22Rv1 (cell line): Measurements from ENCODE around the gene IL32.
"Not testable (repeated sequence)": the region's sequence is repeated elsewhere in the genome, so short reads cannot be mapped to it uniquely, and the experiment has no call there.

Experiments used
- H3K27ac ChIP-seq: fragments of 450-650 bp; 2 replicates; pipeline ENCODE4 v1.5.1; 2017
- CTCF ChIP-seq: fragments of 450-650 bp; IDR thresholded peaks from 2 replicates; pipeline ENCODE4 v1.5.1; 2017; ENCODE audit warnings: mild to moderate bottlenecking
- ZFX ChIP-seq: fragments of 450-650 bp; IDR thresholded peaks from 2 replicates; pipeline ENCODE4 v1.6.1; 2017; ENCODE audit warnings: antibody characterized with exemption, borderline replicate concordance

IL32 gene

GRCh38 chr16:3049921-3050481 is 15.4 kb upstream of the IL32 start:
- no peak overlapping the region for H3K27ac ChIP-seq
- TF ChIP-seq ZFX (no peak), CTCF (no peak)

- H3K27ac ChIP-seq, result no peak overlapping the region
- TF ChIP-seq CTCF (no peak), ZFX (no peak)
These were observed 15.0 kb upstream of the IL32 start for GRCh38 chr16:3050487-3050886.

GRCh38 chr16:3051009-3051408 is 14.4 kb upstream of the IL32 start:
- H3K27ac ChIP-seq, result no peak overlapping the region

GRCh38 chr16:3051494-3051893 is 13.9 kb upstream of the IL32 start:
- H3K27ac ChIP-seq, result no peak overlapping the region
- no peak for TF ChIP-seq CTCF
- no peak for TF ChIP-seq ZFX

More at GRCh38 chr16:3051009-3051408, 14.4 kb upstream of the IL32 start:
- TF ChIP-seq ZFX (no peak), CTCF (no peak)

- not testable (repeated sequence) for H3K27ac ChIP-seq
These were observed 12.7 kb upstream of the IL32 start for GRCh38 chr16:3052571-3053329.

- H3K27ac ChIP-seq, result not testable (repeated sequence)
These were observed 12.1 kb upstream of the IL32 start for GRCh38 chr16:3053330-3053710.

GRCh38 chr16:3054965-3055733 is 10.3 kb upstream of the IL32 start:
- no peak overlapping the region for H3K27ac ChIP-seq
- no peak for TF ChIP-seq CTCF
- no peak for TF ChIP-seq ZFX

GRCh38 chr16:3055734-3056115 is 9.7 kb upstream of the IL32 start:
- H3K27ac ChIP-seq, result not testable (repeated sequence)
